ENCODE measurements around the gene TMCO4.
A peak's percentile ranks its signal among the peaks of the same experiment; 100 is the strongest.

TMCO4 gene

GRCh38 chr1:19662313-19662712 lies 137.4 kb downstream of the TMCO4 start:
- Histone ChIP-seq H3K27me3 (ENCODE audit: insufficient read depth, low read depth) (peaks cover 11% of the 10 kb centered on the region; the same call in 1 of the 2 replicates), H2AFZ (ENCODE audit: low read depth) (no peak overlapping the region), H4K20me1 (ENCODE audit: insufficient read depth) (no peaks in the 10 kb centered on the region), H3K4me2 (no peak overlapping the region), H3K4me3 (IDR thresholded peaks at IDR 0.05; ENCODE audit: insufficient read depth, low read depth, low read length) (no peak overlapping the region), H3K9ac (no peak overlapping the region), H3K36me3 (ENCODE audit: insufficient read depth) (no peaks in the 10 kb centered on the region), H3K27ac (no peak overlapping the region), H3K79me2 (ENCODE audit: insufficient read depth, low read depth) (no peaks in the 10 kb centered on the region), H3K4me1 (ENCODE audit: low read depth, poor library complexity, severe bottlenecking) (peaks cover 3% of the 10 kb centered on the region)
- no peak for TF ChIP-seq CTCF (conservative IDR thresholded peaks at IDR 0.05; ENCODE audit: low read depth, low read length)

- TF ChIP-seq CTCF (conservative IDR thresholded peaks at IDR 0.05; ENCODE audit: low read depth, low read length), result peak; percentile 94
- H2AFZ ChIP-seq (ENCODE audit: low read depth), result no peak overlapping the region
- H3K9ac ChIP-seq, result no peak overlapping the region
- H3K36me3 ChIP-seq (ENCODE audit: insufficient read depth), result no peaks in the 10 kb centered on the region
- no peak overlapping the region for H3K27ac ChIP-seq
- H4K20me1 ChIP-seq (ENCODE audit: insufficient read depth), result no peaks in the 10 kb centered on the region
- H3K4me2 ChIP-seq, result no peak overlapping the region
- H3K4me3 ChIP-seq (IDR thresholded peaks at IDR 0.05; ENCODE audit: insufficient read depth, low read depth, low read length), result no peak overlapping the region
- no peaks in the 10 kb centered on the region for H3K79me2 ChIP-seq (ENCODE audit: insufficient read depth, low read depth)
- H3K4me1 ChIP-seq (ENCODE audit: low read depth, poor library complexity, severe bottlenecking), result peaks cover 3% of the 10 kb centered on the region
- H3K27me3 ChIP-seq (ENCODE audit: insufficient read depth, low read depth), result peaks cover 10% of the 10 kb centered on the region; the same call in 1 of the 2 replicates
Measured at GRCh38 chr1:19661721-19662228, 137.9 kb downstream of the TMCO4 start.

- H2AFZ ChIP-seq (ENCODE audit: low read depth), result no peak overlapping the region
- no peaks in the 10 kb centered on the region for H4K20me1 ChIP-seq (ENCODE audit: insufficient read depth)
- H3K4me2 ChIP-seq, result no peak overlapping the region
- peaks cover 12% of the 10 kb centered on the region for H3K4me1 ChIP-seq (ENCODE audit: low read depth, poor library complexity, severe bottlenecking)
- H3K9ac ChIP-seq, result no peak overlapping the region
- no peak for TF ChIP-seq CTCF (conservative IDR thresholded peaks at IDR 0.05; ENCODE audit: low read depth, low read length)
- H3K4me3 ChIP-seq (IDR thresholded peaks at IDR 0.05; ENCODE audit: insufficient read depth, low read depth, low read length), result no peak overlapping the region
- H3K36me3 ChIP-seq (ENCODE audit: insufficient read depth), result no peaks in the 10 kb centered on the region
- H3K27me3 ChIP-seq (ENCODE audit: insufficient read depth, low read depth), result 0 out of 2 replicates have a peak, but pooled peaks cover 4% of the 10 kb centered on the region
- no peaks in the 10 kb centered on the region for H3K79me2 ChIP-seq (ENCODE audit: insufficient read depth, low read depth)
- H3K27ac ChIP-seq, result no peak overlapping the region
Measured at GRCh38 chr1:19658186-19658585, 141.5 kb downstream of the TMCO4 start.

GRCh38 chr1:19657511-19657910 lies 142.2 kb downstream of the TMCO4 start:
- Histone ChIP-seq H4K20me1 (ENCODE audit: insufficient read depth) (no peaks in the 10 kb centered on the region), H3K27ac (no peak overlapping the region), H3K4me3 (IDR thresholded peaks at IDR 0.05; ENCODE audit: insufficient read depth, low read depth, low read length) (no peak overlapping the region), H3K4me1 (ENCODE audit: low read depth, poor library complexity, severe bottlenecking) (peaks cover 12% of the 10 kb centered on the region), H3K27me3 (ENCODE audit: insufficient read depth, low read depth) (no peaks in the 10 kb centered on the region), H3K36me3 (ENCODE audit: insufficient read depth) (no peaks in the 10 kb centered on the region), H3K9ac (no peak overlapping the region), H3K79me2 (ENCODE audit: insufficient read depth, low read depth) (no peaks in the 10 kb centered on the region), H3K4me2 (no peak overlapping the region), H2AFZ (ENCODE audit: low read depth) (no peak overlapping the region)
- no peak for TF ChIP-seq CTCF (conservative IDR thresholded peaks at IDR 0.05; ENCODE audit: low read depth, low read length)
